RWPE1 (cell line): ENCODE measurements around the gene ZNF865.

Experiments used
- CTCF ChIA-PET: fragments of 350-600 bp; sonication (Branson Sonifier 250); formaldehyde crosslinking; extraction: SDS; loops from one replicate; lab custom pipeline; 2021; lab: Yijun Ruan, JAX
- POLR2A ChIA-PET: fragments of 400-600 bp; formaldehyde crosslinking; extraction: SDS; loops from one replicate; lab custom pipeline; 2020; ENCODE audit warnings: antibody characterized with exemption; ENCODE audit not compliant: low non-redundant PET; lab: Yijun Ruan, JAX
- DNase-seq: peaks from one replicate; pipeline ENCODE4 v3.0.0; 2012; ENCODE audit warnings: low spot score
- H3K27ac ChIP-seq: fragments of 450-650 bp; 2 replicates; pipeline ENCODE4 v1.5.1; 2017
- TF ChIP-seq, protein P1 (sequence below): fragments of 450-650 bp; conservative IDR thresholded peaks from 2 replicates; pipeline ENCODE4 v1.5.1; 2017; ENCODE audit warnings: low read depth, mild to moderate bottlenecking

Gene ZNF865

DNA sequence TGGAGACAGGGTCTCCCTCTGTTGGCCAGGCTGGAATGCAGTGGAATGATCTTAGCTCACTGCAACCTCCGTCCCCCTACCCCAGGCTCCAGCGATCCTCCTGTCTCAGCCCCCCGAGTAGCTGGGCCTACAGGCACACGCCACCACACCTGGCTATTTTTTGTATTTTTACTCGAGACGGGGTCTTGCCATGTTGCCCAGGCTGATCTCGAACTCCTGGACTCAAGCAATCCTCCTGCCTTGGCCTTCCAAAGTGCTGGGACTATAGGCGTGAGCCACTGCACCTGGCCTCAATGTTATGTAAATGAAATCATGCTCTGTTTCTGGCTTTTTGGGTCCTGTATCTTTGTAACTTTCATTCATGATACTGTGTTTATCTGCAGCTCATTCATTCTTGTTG lies 16.7 kb upstream of the ZNF865 start:
- ChIA-PET CTCF (no interaction called here), POLR2A (no interaction called here)
- no peak overlapping the region for H3K27ac ChIP-seq
- no peak for DNase-seq
- TF ChIP-seq, protein P1, sequence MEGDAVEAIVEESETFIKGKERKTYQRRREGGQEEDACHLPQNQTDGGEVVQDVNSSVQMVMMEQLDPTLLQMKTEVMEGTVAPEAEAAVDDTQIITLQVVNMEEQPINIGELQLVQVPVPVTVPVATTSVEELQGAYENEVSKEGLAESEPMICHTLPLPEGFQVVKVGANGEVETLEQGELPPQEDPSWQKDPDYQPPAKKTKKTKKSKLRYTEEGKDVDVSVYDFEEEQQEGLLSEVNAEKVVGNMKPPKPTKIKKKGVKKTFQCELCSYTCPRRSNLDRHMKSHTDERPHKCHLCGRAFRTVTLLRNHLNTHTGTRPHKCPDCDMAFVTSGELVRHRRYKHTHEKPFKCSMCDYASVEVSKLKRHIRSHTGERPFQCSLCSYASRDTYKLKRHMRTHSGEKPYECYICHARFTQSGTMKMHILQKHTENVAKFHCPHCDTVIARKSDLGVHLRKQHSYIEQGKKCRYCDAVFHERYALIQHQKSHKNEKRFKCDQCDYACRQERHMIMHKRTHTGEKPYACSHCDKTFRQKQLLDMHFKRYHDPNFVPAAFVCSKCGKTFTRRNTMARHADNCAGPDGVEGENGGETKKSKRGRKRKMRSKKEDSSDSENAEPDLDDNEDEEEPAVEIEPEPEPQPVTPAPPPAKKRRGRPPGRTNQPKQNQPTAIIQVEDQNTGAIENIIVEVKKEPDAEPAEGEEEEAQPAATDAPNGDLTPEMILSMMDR = no peak

DNA sequence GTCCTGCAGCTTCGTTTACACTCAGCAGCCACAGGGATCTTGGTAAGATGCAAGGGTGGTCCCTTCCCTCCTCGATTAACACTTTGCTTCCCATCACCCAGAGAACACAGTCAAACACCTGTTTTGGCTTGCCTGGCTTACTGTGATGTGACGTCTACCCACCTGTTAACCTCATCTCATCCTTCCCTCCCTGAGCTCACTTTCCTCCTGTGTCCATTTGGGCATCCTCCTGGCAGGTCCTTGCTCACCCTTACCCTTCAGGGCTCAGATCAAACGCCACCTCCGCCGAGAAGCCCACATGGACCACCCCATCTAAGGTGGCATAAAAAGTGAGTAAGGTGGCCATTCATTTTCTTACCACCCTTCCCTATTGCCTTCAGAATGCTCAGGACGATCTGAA lies 15.3 kb upstream of the ZNF865 start:
- POLR2A ChIA-PET = no interaction called here
- TF ChIP-seq, protein P1 = no peak
- CTCF ChIA-PET = no interaction called here

DNA sequence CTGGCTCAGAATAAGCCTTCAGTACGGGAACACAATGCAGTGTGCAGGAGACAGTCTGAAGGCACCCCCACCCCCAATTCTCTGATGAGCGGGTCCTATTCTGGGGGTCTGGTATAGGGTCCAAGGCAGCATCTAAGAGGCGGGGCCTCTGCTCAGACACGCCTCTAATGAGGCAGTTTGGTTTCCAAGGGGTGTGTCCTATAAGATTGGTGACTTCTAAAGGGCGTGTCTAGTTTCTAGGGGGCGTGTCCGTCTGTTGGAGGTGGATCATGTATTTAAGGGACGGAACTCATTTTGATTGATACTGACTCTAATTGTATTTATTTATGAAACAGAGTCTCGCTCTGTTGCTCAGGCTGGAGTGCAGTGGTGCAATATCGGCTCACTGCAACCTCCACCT lies 14.8 kb upstream of the ZNF865 start:
- CTCF ChIA-PET = interaction anchor here (0.5 kb wide), 1 partner anchor 74 kb away, joined by 4 read pairs; no protein-coding TSS in a partner anchor
- no peak for DNase-seq
- POLR2A ChIA-PET = no interaction called here
- TF ChIP-seq, protein P1 = no peak
- no peak overlapping the region for H3K27ac ChIP-seq

More for the DNA sequence above, 15.3 kb upstream of the ZNF865 start:
- DNase-seq = no peak
- no peak overlapping the region for H3K27ac ChIP-seq

DNA sequence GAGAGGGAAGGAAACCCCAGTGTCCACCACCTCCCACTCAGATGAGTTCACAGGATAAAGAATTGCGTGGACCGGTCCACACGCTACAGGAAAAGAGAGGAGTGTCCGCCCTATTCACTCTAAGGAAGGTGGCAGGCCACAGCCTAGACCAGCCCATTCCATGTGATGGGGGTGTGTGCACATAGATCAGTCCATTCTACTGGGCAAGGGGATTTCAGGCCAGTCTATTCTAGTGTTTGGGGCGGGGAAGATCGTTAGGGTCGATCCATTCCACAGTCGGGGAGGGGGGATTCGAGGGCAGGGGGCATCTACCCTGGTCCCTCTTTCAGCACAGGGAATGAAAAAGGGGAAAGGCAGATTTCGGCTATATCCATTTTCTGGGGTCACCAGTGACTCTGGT lies 13.9 kb upstream of the ZNF865 start:
- no peak for DNase-seq
- H3K27ac ChIP-seq = no peak overlapping the region
- POLR2A ChIA-PET = no interaction called here
- TF ChIP-seq, protein P1 = no peak
- CTCF ChIA-PET = no interaction called here

DNA sequence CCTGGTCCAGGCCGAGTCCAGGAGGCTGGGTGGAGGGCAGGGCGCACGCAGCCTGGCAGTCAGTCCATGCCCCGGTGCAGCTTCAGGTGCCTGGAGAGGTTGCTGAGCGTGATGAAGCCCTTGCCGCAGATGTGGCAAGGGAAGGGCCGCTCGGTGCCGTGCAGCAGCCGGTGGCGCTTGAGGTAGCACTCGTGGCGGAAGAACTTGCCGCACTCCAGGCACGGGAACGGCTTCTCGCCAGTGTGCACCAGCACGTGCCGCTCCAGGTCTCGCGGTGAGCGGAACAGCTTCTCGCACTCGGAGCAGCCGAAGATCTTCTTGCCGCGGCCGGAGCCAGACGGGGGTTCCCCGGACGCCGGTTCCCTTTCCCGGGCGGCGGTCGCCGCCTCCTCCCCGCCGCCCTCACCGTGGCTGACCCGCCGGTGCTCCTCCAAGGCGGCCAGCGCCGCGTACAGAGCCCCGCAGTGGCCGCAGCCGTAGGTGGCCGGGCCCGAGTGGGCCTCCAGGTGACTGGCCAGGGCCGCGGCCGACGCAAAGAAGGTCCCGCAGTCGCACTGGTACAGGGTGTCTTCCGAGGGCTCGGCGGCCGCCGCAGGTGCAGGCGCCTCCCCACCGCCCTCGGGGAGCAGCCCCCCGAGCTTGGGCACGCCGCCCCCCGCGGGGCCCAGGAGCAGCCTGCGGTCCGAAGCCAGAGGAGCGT lies 12.9 kb upstream of the ZNF865 start:
- CTCF ChIA-PET = no interaction called here
- DNase-seq = no peak
- TF ChIP-seq, protein P1 = no peak
- POLR2A ChIA-PET = no interaction called here
- no peak overlapping the region for H3K27ac ChIP-seq

DNA sequence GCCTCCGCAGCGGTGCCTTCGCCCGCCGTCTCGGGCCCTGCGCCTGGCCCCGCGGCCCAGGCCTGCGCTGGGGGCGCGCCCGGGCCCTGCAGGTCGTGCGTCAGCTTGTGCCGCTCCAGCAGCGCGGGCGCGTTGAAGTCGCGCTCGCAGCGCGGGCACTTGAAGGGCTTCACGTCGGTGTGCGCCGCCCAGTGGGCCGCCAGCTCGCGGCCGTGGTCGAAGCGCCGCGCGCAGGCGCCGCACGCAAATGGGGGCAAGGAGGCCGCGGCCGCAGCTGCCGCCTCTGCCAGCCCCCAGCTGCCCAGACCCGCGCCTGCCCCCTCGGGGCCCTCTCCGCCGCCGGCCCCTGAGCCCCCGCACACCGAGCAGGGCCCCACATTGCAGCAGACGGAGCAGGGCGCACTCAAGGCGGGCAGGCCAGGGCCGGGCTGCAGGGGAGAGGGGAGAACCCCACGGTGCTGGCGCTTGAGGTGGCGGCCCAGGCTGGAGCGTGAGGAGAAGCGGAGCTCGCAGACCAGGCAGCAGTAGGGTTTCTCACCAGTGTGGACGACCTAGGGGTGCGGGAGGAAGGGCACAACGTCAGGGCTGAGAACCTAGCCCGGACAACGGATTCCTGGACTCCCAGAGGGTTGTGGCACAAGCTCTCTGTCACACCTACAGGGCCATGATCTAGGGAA lies 12.2 kb upstream of the ZNF865 start:
- CTCF ChIA-PET = no interaction called here
- POLR2A ChIA-PET = no interaction called here
- DNase-seq = no peak

More for the DNA sequence above, 12.2 kb upstream of the ZNF865 start:
- H3K27ac ChIP-seq = peak overlapping the region; percentile 35
- TF ChIP-seq, protein P1 = no peak
